ENCODE results near the gene COL2A1. TPM values are rescaled to one million over a fixed set of nuclear protein-coding genes. Genes with fewer than 3 reads are reported as not detected.

COL2A1 gene
- total and polyA plus RNA-seq, 2 donors (not counting 3 experiments of a cell fraction or from before 2014, with no cell fraction given), result not detected

DNA sequence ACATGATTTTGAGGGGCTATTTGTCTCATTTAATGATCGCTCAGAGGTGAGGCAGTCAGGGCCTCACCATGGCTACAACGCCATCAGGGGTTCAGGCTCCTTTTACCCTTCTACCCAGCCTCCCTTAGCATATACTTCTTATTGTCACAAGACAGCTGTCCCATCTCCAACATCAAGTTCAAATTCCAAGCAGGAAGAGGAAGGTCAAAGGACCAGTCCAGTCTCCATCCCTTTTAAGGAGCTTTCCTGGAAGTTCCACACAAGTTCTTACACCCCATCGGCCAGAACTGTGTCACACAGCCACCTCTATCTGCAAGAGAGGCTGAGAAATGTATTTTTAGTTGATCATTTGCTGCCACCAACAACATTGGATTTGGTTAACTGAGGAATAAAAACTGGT lies 49.2 kb downstream of the COL2A1 start:
- Histone ChIP-seq H3K79me2 (ENCODE audit: control insufficient read depth, insufficient read depth, low read length) (no peaks in the 10 kb centered on the region), H3K4me2 (ENCODE audit: insufficient read depth, low read length) (no peak overlapping the region), H3K9me1 (replicated peaks; ENCODE audit: control insufficient read depth, extremely low read depth, insufficient read depth, low read length) (no peaks in the 10 kb centered on the region), H3K9ac (replicated peaks; ENCODE audit: extremely low read depth, insufficient read depth, low read length) (no peak overlapping the region), H3K27me3 (ENCODE audit: control insufficient read depth in 2 of 2, insufficient read depth in 2 of 2, low read length in 2 of 2) (peaks cover 5 to 15% of the 10 kb centered on the region in 2 experiments), H3K4me3 (replicated peaks in 1 of 3; ENCODE audit: insufficient read depth in 1 of 3, low read depth in 1 of 3, low read length in 3 of 3) (no peak overlapping the region), H4K20me1 (replicated peaks; ENCODE audit: control insufficient read depth, extremely low read depth, insufficient read depth, low read length) (no peaks in the 10 kb centered on the region), H3K27ac (ENCODE audit: insufficient read depth, low read depth, low read length) (no peak overlapping the region), H3K9me3 (replicated peaks; ENCODE audit: control insufficient read depth, insufficient read depth, low read length) (no peaks in the 10 kb centered on the region), H2AFZ (ENCODE audit: low read depth, low read length) (no peak overlapping the region), H3K4me1 (ENCODE audit: control insufficient read depth, extremely low read depth, insufficient read depth, low read length) (no peaks in the 10 kb centered on the region), H3K36me3 (ENCODE audit: control insufficient read depth in 2 of 2, extremely low read depth in 1 of 2, insufficient read depth in 2 of 2, low read length in 2 of 2) (no peaks in the 10 kb centered on the region)
- intact Hi-C loops (cut with micrococcal nuclease), result no loop called here
- CTCF ChIA-PET, result interaction anchor here (5.3 kb wide), 1 partner anchor 8 kb away, joined by 35 read pairs; the partner anchor contains the start of gene TMEM106C
- POLR2A ChIA-PET, result no interaction called here
- BruUV-seq (replicated peaks), result no TSS peak
- FAIRE-seq (no peak), DNase-seq (ENCODE audit: low read depth, low spot score) (no peak)
- dilution Hi-C loops (cut with MboI; ENCODE audit: extremely low pct_ligation_motif_present, low sequenced_read_pairs), result no loop called here
- TF ChIP-seq JUN (IDR thresholded peaks at IDR 0.05; ENCODE audit: borderline replicate concordance, insufficient read depth, insufficient read length, low read depth), result no peak
- no peak for TF ChIP-seq POLR2A (IDR thresholded peaks at IDR 0.05; ENCODE audit: low read depth, low read length)
- TF ChIP-seq MYC (IDR thresholded peaks at IDR 0.05; ENCODE audit: low read depth, low read length), result no peak
- no peak for TF ChIP-seq GATA2 (IDR thresholded peaks at IDR 0.05; ENCODE audit: insufficient read depth, insufficient read length, low read depth, low read length)

DNA sequence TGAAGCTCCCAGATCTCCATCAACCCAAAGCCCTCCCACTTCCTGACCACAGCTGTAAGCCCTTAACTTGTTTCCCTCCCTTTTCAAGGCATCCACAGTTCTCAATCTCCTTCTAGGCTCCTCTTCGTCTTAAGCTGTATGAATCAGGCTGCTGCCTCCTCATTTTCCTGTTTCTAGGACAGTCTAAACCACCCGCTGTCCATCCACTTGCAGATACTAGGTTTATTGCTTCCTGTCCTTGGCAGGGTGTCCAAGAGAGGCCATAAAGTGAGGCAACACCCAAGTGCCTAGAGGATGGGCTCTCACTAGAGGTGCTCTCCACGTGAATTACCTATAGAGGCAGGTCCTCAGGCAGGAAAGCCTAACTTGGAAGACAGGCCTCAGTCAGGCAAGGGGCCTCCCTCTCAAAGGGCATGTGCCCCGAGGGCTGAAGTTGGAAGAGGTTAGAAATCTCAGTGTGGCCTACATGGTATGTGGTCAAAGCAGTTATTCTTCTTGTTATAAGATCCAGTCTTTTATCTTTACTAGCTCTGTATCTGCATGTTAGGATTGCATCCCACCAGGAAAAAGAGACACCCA lies 49.7 kb downstream of the COL2A1 start:
- no peak overlapping the region for H3K4me3 ChIP-seq (replicated peaks in 1 of 3; ENCODE audit: insufficient read depth in 1 of 3, low read depth in 1 of 3, low read length in 3 of 3)
- no peaks in the 10 kb centered on the region for H4K20me1 ChIP-seq (replicated peaks; ENCODE audit: control insufficient read depth, extremely low read depth, insufficient read depth, low read length)
- FAIRE-seq (no peak), DNase-seq (ENCODE audit: low read depth, low spot score) (no peak)
- dilution Hi-C loops (cut with MboI; ENCODE audit: extremely low pct_ligation_motif_present, low sequenced_read_pairs), result no loop called here
- H3K27ac ChIP-seq (ENCODE audit: insufficient read depth, low read depth, low read length), result no peak overlapping the region
- ChIA-PET POLR2A (no interaction called here), CTCF (interaction anchor here (5.3 kb wide), 1 partner anchor 9 kb away, joined by 35 read pairs; the partner anchor contains the start of gene TMEM106C)
- no peaks in the 10 kb centered on the region for H3K36me3 ChIP-seq (ENCODE audit: control insufficient read depth in 2 of 2, extremely low read depth in 1 of 2, insufficient read depth in 2 of 2, low read length in 2 of 2)
- TF ChIP-seq, protein P1, sequence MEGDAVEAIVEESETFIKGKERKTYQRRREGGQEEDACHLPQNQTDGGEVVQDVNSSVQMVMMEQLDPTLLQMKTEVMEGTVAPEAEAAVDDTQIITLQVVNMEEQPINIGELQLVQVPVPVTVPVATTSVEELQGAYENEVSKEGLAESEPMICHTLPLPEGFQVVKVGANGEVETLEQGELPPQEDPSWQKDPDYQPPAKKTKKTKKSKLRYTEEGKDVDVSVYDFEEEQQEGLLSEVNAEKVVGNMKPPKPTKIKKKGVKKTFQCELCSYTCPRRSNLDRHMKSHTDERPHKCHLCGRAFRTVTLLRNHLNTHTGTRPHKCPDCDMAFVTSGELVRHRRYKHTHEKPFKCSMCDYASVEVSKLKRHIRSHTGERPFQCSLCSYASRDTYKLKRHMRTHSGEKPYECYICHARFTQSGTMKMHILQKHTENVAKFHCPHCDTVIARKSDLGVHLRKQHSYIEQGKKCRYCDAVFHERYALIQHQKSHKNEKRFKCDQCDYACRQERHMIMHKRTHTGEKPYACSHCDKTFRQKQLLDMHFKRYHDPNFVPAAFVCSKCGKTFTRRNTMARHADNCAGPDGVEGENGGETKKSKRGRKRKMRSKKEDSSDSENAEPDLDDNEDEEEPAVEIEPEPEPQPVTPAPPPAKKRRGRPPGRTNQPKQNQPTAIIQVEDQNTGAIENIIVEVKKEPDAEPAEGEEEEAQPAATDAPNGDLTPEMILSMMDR (IDR thresholded peaks at IDR 0.05; ENCODE audit: extremely low read depth in 1 of 2, insufficient read depth in 1 of 2, low read depth in 1 of 2, low read length in 2 of 2), result no peak
- no peak for TF ChIP-seq EZH2 (IDR thresholded peaks at IDR 0.05; ENCODE audit: borderline replicate concordance, low read depth, low read length, severe bottlenecking)
- no peak for TF ChIP-seq POLR2A (IDR thresholded peaks at IDR 0.05; ENCODE audit: low read depth, low read length)
- no peak for TF ChIP-seq POLR2AphosphoS5 (IDR thresholded peaks at IDR 0.05; ENCODE audit: insufficient read depth, low read depth, low read length)
- TF ChIP-seq, protein P2, sequence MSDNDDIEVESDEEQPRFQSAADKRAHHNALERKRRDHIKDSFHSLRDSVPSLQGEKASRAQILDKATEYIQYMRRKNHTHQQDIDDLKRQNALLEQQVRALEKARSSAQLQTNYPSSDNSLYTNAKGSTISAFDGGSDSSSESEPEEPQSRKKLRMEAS (IDR thresholded peaks at IDR 0.05; ENCODE audit: insufficient read depth, insufficient read length), result no peak
- no peak for TF ChIP-seq MYC (IDR thresholded peaks at IDR 0.05; ENCODE audit: low read depth, low read length)
- no peak for TF ChIP-seq GATA2 (IDR thresholded peaks at IDR 0.05; ENCODE audit: insufficient read depth, insufficient read length, low read depth, low read length)
- TF ChIP-seq JUN (IDR thresholded peaks at IDR 0.05; ENCODE audit: borderline replicate concordance, insufficient read depth, insufficient read length, low read depth), result no peak
- no peak for TF ChIP-seq FOS (IDR thresholded peaks at IDR 0.05; ENCODE audit: borderline replicate concordance, insufficient read depth, low read length)
- no peaks in the 10 kb centered on the region for H3K9me3 ChIP-seq (replicated peaks; ENCODE audit: control insufficient read depth, insufficient read depth, low read length)
- no TSS peak for BruUV-seq (replicated peaks)
- H3K27me3 ChIP-seq (ENCODE audit: control insufficient read depth in 2 of 2, insufficient read depth in 2 of 2, low read length in 2 of 2), result peaks cover 5 to 15% of the 10 kb centered on the region in 2 experiments
- intact Hi-C loops (cut with micrococcal nuclease), result no loop called here
- H3K9me1 ChIP-seq (replicated peaks; ENCODE audit: control insufficient read depth, extremely low read depth, insufficient read depth, low read length), result no peaks in the 10 kb centered on the region
- H3K79me2 ChIP-seq (ENCODE audit: control insufficient read depth, insufficient read depth, low read length), result no peaks in the 10 kb centered on the region
- H3K4me1 ChIP-seq (ENCODE audit: control insufficient read depth, extremely low read depth, insufficient read depth, low read length), result no peaks in the 10 kb centered on the region
- H2AFZ ChIP-seq (ENCODE audit: low read depth, low read length), result no peak overlapping the region
- H3K9ac ChIP-seq (replicated peaks; ENCODE audit: extremely low read depth, insufficient read depth, low read length), result no peak overlapping the region
- H3K4me2 ChIP-seq (ENCODE audit: insufficient read depth, low read length), result no peak overlapping the region

Data from endothelial cell of umbilical vein (primary cell).